Activated T-cell treated with anti-CD3 and anti-CD28 coated beads for 1 hour (primary cell): ENCODE data around the gene SLC52A3.
"Not testable (repeated sequence)": the region's sequence is repeated elsewhere in the genome, so short reads cannot be mapped to it uniquely, and the experiment has no call there.

Source experiments
- DNase-seq: peaks from one replicate; pipeline ENCODE4 v3.0.0-alpha.2; 2020; ENCODE audit warnings: low read depth

SLC52A3 gene

GRCh38 chr20:728256-728944, 39.9 kb downstream of the SLC52A3 start:
- peak; percentile 33 for DNase-seq

GRCh38 chr20:726160-726559, 42.1 kb downstream of the SLC52A3 start:
- no peak for DNase-seq

- no peak for DNase-seq
Observed at GRCh38 chr20:725491-725890, 42.8 kb downstream of the SLC52A3 start.

GRCh38 chr20:724797-725196, 43.5 kb downstream of the SLC52A3 start:
- DNase-seq = not testable (repeated sequence)

GRCh38 chr20:723756-724155, 44.5 kb downstream of the SLC52A3 start:
- DNase-seq = no peak

- no peak for DNase-seq
Observed at GRCh38 chr20:722822-723644, 45.3 kb downstream of the SLC52A3 start.

- no peak for DNase-seq
Observed at GRCh38 chr20:721876-722275, 46.4 kb downstream of the SLC52A3 start.

GRCh38 chr20:719816-720215, 48.5 kb downstream of the SLC52A3 start:
- DNase-seq = no peak

- DNase-seq = no peak
Observed at GRCh38 chr20:719068-719467, 49.2 kb downstream of the SLC52A3 start.

GRCh38 chr20:717832-718231, 50.5 kb downstream of the SLC52A3 start:
- no peak for DNase-seq

- DNase-seq = no peak
Observed at GRCh38 chr20:717271-717670, 51.0 kb downstream of the SLC52A3 start.

GRCh38 chr20:714453-714852, 53.8 kb downstream of the SLC52A3 start:
- DNase-seq = no peak

GRCh38 chr20:711576-711975, 56.7 kb downstream of the SLC52A3 start:
- DNase-seq = no peak

- no peak for DNase-seq
Observed at GRCh38 chr20:710780-711450, 57.4 kb downstream of the SLC52A3 start.
